G401 (cell line): Measurements from ENCODE around the gene GRM3. TPM values are rescaled to one million over a fixed set of nuclear protein-coding genes. Genes with fewer than 3 reads are reported as not detected.

Experiments
- DNase-seq: peaks from one replicate; pipeline ENCODE4 v3.0.0-alpha.2; 2015; ENCODE audit warnings: low spot score
- in situ Hi-C: cut with HindIII; loops from 2 replicates; pipeline ENCODE4 v1.10.0; 2016; ENCODE audit warnings: low sequenced_read_pairs, mixed read lengths
- total RNA-seq: library from RNA; depleted of rRNA; stranded (reverse); fragments of >200 nt; shearing (Covaris generic); gene quantifications from 2 replicates; pipeline ENCODE4 v1.2.3, GENCODE V29; 2014

GRM3 gene
- total RNA-seq, 1 experiment from 2014 or later, result not detected

DNA sequence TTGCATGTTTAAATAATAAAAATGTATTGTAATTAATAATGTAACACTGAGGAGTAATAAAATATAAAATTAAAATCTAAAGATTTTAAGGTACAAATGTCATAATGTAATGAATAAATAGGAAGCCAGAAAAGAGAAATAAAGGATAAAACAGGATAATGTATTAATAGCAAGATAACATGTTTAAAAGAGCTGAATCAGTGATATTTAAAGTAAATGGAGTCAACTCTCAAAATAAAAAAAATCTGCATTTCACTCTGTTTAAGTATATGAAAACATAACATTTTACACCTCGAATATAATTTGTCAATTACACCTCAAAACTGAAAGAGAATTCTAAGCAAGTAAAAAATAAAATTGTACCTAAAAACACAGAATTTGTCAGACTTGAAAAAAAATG is 44.1 kb downstream of the GRM3 start:
- no peak for DNase-seq
- in situ Hi-C loops, result no loop called here

DNA sequence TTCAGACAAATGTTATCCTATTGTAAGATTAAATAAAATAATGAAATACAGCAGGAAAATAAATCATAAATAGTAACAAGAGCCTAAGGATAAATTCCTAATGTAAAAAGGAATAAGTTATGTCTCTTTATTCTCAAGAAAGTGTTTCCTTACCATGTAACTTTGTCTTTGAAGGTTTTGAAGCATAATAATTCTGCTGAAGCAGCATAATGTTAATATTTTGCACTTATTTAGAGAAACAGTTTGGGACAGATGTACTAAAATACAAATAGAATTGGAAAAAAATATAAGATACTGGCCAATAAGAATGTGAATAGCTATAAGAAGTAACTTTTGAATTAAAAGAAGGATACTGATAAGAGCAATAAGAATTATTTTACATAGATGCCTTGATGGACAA is 45.7 kb downstream of the GRM3 start:
- no peak for DNase-seq
- in situ Hi-C loops, result no loop called here

DNA sequence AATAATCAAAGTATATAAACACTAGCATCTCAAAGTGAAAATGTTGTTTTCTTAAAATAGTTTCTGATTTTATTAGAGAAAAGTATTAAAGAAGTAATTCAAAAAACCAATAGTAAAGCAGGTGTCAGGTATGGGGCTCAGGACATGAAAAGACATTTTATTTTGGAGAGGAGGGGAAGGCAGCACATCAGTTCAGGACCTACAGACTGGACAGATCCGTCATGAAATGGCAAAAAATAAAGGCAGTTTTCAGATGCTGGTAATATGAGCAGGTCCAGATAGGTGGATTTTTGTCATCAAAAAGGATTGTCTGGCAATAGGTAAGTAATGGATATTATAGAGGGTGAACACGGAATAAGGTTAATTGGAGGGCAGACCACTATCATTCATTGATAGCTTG is 49.0 kb downstream of the GRM3 start:
- DNase-seq, result no peak
- in situ Hi-C loops, result no loop called here

DNA sequence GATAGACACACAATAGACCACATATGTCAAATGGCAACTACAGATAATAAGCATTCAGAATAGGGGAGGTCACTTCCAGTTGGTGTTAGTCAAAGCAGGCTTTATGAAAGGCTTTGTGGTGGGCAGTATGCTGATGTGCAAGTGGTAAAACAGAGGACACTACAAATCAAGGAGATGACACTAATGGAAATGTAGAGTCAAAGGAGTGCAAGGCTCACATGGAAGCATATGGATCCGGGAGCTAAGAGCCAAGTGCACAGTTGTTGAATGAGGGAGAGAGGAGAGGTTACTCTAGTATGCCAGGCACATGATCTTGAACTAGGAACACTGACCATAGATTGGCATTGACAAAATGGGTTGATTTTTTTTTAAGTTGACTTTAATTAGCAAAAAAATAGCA is 62.7 kb downstream of the GRM3 start:
- in situ Hi-C loops, result no loop called here
- no peak for DNase-seq

DNA sequence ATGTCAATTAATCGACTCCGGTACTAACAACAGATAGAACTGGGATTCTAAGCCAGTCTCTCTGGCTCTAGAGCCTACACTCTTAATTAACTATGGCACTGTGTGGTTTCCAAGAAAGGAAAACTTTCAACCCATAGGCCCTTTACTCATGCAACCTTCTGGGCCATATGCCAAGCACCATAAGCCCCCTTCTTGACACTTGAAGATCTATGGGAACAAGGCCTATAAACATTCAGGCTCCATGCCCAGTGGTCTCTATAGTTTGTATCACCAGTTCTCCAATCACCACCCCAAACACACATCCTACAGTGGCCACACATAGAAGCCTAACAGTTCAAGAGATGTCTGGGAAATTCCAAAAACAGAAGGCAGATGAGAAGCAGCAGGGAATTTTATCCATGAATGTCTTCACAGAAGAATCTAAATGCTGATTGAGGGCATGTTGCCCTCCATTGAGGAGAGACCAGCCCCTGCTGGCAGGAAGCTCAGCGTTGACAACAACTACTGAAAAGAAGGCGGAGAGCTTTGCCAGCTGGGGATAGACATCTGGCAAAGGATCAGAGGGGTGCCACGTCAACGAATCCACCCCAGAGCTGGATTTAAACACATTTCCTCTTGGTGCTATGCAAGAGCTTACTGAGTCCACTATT is 64.4 kb downstream of the GRM3 start:
- in situ Hi-C loops, result no loop called here
- peak; percentile 20 for DNase-seq

DNA sequence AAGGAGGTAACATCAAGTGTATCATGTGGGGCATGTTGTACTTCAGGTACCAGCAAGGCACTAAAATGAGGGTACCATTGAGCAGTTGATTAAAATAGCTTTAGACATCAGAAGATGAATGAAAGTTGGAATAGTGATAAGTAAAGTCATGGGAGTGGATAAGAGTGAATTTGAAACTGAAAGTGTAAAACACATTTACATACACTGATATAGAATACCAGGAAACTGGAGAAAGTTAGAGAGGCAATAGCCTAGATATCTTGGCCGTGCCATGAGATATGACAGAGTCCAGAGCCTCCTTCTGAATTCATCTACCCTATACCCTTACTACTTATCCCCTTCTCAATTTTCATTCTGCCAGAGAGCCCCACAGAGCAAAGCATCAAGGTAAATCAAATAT is 76.6 kb downstream of the GRM3 start:
- DNase-seq, result no peak
- in situ Hi-C loops, result no loop called here

DNA sequence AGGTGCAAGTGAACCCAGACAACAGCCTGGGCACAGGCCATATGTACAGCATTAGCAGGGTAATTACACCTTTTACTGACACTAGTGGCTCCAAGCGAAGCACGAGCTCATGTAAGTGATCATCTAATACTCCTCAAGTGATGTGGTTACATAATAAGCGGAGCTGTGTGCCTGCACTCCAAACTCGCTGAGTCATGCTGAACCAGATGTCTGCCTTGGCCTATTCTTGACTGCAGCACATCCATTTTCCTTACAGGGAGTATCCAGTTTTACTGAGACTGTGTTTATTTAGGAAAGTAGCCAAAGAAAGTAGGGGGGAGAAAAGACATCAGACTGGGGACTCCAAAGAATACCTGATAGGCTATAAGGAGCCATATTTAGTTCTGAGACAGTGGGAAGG is 90.1 kb downstream of the GRM3 start:
- no peak for DNase-seq
- in situ Hi-C loops, result no loop called here

DNA sequence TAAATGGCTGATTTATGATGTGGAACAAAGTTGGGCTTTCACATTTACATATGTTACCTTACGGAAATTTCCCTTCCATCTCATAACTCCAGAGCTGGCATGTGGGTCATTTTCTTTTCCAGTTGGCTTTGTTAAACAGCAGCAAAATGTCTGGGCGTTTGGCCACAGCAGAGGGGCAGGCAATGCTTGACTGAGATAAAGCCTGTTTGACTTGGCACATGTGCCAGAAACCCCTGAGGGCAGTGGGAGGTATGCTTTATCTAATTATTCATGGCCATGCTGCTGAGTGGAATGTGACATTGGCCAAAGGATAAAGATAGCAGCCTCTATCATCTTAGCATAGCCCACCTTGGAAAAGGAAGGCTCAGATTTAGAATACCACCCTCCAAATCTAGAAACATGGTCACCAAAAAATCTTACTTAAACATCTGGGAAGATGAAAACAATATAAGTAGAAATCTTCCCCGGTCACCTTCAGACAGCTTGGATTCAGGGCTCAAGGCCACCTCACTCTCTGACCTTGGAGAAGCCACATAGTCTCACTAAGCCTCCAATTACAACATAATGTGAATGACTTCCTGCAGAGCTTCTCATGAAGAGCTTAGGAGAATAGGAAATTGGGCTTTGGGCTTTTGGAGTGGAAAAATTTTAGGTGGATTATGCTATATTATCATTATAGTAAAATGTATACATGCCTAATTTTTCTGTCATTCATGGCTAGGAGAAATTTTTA is 101.5 kb downstream of the GRM3 start:
- in situ Hi-C loops, result no loop called here
- DNase-seq, result no peak

DNA sequence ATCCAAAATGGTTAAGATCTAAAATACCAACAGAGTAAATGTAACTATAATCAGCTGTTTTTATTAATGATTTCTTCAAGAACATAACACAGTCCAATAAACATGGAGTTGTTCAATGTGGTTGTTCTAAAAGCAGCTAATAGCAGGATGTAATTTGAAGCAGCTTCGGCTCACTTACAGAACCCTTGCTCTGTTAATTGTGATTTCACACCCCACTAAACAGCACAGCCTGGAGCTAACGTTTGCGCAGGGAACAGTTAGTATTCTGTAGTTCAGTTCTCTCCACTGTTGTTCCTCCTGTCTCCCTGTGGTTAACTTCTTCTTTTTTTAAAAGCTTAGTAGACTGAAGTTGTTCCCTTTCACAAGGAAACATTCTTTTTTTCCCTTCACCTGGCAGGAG is 104.0 kb downstream of the GRM3 start:
- peak; percentile 25 for DNase-seq
- in situ Hi-C loops, result no loop called here

DNA sequence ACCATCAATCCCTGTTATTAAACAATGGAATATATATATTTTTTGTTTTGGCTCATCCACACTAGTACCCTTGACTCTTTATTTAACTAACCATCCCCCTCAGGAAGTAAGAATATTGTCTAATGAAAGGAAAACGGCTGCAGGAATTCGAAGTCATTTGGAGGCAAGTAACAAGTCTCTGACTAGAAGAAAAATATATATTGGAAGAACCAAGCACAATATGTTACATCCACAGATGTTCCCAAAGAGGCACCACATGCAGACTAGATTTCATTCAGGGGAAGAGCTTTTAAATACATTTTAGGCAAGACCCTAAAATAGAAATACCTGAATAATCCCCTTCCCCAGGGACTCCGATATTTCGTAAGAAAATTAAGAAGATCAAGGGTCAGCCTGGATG is 104.5 kb downstream of the GRM3 start:
- no peak for DNase-seq
- in situ Hi-C loops, result no loop called here

DNA sequence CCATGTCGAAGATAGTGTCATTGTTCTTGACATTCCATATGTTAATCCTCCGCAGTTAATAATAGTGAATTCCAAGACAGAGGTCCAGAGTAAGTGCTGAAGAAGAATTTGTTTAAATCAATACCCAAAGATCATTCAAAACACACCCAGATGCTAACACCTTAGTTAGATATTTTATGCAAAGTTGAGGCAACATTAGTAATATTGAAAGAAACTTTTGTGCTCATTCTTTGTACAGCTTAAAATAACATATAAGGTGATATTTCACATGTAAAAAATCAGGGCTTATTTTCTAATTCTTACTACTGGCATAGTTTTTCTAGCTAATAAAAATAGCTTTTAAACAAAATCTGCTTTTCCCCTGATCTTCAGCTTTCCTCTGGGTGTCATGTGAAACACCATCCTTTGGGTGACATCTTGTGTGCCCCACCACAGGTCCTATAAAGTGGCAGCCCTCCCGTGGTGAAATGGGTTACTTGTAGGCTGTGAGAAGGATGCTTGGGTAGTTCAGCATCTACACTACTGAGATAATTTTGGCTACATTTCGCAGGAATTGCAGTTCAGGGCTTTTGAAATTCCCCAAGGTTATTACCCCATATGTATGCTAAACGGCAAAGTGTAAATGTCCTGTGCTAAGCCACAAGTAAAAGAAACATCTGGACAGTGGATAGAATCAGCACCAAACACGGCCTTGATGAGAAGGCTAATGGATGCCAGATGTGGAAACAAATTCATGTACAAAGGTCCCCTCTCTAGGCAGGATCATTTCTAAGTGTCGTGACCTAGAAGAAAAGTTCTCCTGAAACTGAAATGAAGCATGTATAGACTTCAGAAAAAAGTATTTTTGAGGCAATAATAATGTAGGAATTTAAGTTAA is 105.4 kb downstream of the GRM3 start:
- in situ Hi-C loops, result no loop called here
- no peak for DNase-seq

DNA sequence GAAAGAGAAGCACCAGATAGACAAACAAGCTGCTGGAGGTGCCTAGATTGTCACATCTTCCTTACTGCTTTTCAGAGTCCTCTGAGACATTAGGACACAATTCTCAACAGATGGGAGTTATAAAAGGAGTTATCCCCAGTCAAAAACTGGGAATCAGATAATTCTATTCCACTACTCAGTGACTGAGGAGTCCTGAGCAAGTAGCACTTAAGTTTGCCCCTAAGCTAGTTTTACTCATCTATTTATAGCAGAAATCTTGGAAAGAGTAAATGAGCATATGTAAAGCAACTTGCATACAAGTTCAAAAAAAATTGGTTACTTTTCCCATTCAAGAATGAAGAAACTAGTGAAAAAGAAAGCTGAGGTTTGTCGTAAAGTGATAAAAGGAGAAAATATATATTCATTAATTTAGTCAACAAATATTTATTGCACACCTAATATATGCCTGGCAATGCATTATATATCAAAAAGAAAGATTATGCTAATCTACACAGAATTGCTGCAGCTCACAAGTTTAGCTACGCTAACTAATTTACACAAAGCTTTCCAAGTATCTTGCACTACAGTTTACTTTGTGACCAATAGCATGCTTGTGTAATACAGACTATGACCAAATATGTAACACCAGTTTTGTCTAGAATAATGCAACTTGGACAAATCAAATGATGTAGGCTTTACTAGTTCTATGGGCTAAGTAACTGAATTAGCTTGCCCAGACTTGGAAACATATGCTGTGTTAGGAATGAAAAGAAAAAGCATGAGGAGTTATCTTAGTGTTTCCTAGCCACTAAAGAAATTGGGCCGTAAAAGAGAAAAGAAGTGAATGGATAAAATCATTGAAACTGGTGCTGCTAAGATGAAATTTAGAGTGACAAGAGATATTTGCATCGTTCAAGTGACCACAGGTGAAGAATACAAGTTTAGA is 106.3 kb downstream of the GRM3 start:
- no peak for DNase-seq
- in situ Hi-C loops, result no loop called here

DNA sequence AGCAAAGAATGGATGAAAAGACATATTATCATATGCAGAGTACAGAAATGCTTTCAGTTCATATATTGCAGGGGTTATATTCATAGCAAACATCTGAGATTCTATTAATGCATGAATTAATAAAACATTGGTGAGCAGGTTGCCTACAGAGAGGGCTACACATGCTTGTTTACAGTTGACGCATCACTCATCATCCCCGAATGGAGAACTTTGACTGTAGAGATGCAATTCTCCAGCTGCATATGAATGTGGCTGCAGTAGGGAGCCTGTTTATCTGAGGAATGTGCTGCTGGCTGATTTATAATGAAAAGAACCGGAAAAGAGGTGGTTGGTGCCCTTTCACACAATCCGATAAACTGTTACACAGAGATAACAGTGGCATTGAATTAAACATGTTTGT is 116.5 kb downstream of the GRM3 start:
- in situ Hi-C loops, result no loop called here
- DNase-seq, result no peak

DNA sequence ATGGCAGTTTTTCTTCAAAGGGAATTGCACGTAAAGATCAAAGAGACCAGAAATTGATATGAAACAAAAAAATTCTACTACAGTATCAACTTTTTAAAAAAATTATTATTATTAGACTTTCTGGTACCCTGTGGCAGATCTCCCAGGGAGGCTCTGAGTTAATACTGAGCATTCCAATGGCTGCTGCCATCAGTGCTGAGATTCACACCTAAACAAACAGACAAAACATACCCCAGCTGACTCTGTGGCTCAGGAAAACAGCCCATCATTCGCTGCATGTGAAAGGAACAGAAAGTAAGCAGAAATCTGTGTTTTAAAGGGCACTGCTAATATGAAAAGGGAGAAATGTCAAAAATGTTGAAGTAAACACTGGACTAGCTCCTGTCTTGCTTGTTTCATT is 118.4 kb downstream of the GRM3 start:
- in situ Hi-C loops, result no loop called here
- DNase-seq, result no peak

DNA sequence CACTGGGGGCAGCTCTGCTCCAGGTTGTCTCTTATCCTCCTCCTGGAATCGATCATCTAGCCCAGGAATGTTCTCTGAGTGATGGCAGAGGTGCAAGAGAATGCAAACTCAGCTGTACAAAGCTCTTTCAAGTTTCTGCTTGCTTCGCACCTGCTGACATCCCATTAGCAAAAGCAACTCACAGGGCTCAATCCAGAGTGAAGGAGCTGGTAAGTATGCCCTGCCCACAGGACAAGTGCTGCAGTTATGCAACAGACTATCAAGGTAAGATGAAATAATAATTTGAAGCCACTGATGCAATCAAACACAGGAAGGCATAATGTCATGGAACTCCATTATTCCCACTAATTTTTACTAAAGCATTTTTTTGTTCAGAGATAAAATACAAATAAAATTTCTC is 122.2 kb downstream of the GRM3 start:
- DNase-seq, result no peak
- in situ Hi-C loops, result no loop called here

DNA sequence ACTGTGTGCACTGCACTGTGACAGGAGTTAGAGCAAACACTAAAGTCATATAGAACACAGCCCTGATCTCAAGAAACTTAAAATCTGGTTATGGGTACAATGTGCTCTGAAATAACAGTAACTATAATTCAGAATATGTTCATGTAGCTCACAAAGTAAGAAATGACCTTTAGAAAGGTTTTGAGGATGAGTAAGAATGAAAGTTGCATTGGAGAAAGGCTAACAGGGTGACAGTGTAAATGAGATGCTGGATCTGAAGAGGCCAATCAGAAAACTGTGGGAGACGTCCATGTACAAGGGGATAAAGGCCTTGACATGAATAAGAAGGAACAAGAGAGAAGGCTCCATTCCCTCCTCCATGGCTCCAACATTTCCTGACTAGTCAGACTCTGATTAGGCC is 124.7 kb downstream of the GRM3 start:
- no peak for DNase-seq
- in situ Hi-C loops, result no loop called here

DNA sequence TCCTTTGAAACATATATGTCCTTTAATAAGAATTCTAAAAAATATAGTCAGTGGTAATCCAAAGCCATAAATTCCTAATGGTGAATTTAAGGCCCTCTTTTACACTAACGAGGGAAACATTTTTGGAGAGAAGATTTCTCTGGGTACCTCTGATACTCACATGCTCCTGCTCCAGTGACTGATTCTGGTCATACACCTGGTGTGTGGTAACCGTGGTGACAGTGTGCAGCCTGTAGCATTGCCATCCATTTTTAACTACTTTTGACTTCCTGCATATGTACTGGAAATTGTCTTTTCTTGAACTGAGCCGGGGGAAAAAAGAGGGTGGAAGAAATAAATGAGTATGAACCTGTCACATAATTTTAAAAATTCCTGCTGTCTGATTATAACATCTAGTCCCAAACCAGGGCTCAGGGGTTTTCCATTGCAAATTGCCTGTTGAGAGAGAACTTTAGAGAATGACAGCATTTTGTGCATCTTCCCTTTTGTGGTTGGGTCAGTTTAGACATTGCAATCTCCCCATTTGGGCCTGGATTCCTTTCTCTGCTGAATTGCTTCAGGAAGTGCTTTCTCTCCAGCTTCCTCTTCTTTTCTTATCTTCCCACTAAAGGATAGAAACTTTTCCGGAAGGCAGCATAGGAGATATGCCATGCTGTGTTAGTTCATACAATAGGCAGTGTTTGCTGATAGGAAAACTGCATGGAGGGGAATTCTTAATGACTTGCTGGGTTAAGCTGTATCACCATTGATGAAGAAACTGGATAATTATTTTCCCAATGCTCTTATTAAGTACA is 125.5 kb downstream of the GRM3 start:
- no peak for DNase-seq
- in situ Hi-C loops, result no loop called here

DNA sequence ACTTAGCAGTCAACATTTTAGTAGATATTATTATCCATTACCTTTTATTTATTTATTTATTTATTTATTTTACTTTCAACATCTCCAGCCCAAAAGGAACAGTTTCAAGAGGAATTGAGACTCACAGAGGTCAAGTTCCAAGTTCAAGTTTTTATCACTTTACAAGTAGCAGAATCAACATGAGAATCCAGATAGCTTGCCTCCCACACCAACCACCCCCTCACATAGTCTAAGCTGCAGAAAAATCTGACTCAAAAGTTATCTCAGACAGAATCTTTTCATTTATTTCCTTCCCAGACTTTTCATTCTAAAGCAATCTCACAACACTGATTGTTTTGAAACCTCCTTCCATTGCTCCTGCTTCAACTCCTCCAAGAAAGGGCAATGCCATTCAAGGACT is 129.6 kb downstream of the GRM3 start:
- in situ Hi-C loops, result no loop called here

DNA sequence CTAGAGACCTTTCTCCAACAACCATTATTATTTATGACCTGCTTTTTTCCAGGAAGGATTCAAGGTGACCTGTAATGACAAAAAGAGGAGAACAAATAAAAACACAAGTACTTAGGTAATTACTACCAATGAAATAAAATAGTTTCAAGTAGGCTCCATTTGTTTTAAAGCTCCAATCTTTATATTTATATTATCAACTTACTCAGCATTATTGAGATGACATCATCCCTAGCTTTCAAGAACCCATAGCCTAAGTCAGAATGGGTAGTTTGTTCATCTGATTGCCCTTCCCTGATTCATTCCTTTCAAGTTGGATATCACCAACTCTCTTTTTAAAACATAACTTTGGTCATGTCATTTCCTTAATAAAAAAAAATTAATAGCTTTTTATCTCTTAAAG is 131.5 kb downstream of the GRM3 start:
- DNase-seq, result no peak
- in situ Hi-C loops, result no loop called here

More for the DNA sequence above, 129.6 kb downstream of the GRM3 start:
- DNase-seq, result no peak
